Small intestine (tissue), 7 donors: Measurements from ENCODE around the gene CACNG4. TPM values are rescaled to one million over a fixed set of nuclear protein-coding genes. Genes with fewer than 3 reads are reported as not detected.

Experiments used
- DNase-seq, 2 donors: peaks; one replicate each; pipeline versions ENCODE4 v3.0.0 to v3.0.0-alpha.2; 2013
- FAIRE-seq: peaks from 2 replicates; lab custom pipeline; 2012; peaks lifted over from hg19 to GRCh38; lab: Jason Lieb, UNC
- H3K27ac ChIP-seq, 3 donors: one replicate each; pipeline ENCODE4 v1.5.1; 2013; ENCODE audit warnings: low read length in 2 of 3, mild to moderate bottlenecking in 2 of 3, control low read depth in 1 of 3, inconsistent platforms in 1 of 3, low read depth in 1 of 3, moderate library complexity in 1 of 3
- H3K27me3 ChIP-seq, 3 donors: one replicate each; pipeline ENCODE4 v1.6.1; 2013; ENCODE audit warnings: low read length in 3 of 3, inconsistent platforms in 1 of 3; ENCODE audit not compliant: control insufficient read depth in 3 of 3, insufficient read depth in 3 of 3
- H3K36me3 ChIP-seq, 3 donors: one replicate each; pipeline ENCODE4 v1.6.1; 2013; ENCODE audit warnings: low read length in 3 of 3, inconsistent platforms in 1 of 3, low read depth in 1 of 3, mild to moderate bottlenecking in 1 of 3, moderate library complexity in 1 of 3; ENCODE audit not compliant: control insufficient read depth in 3 of 3, insufficient read depth in 2 of 3
- H3K4me1 ChIP-seq, 3 donors: one replicate each; pipeline ENCODE4 v1.6.1; 2013; ENCODE audit warnings: low read length in 2 of 3, inconsistent platforms in 1 of 3, low read depth in 1 of 3, mild to moderate bottlenecking in 1 of 3, moderate library complexity in 1 of 3; ENCODE audit not compliant: control insufficient read depth in 3 of 3, insufficient read depth in 2 of 3
- H3K4me3 ChIP-seq, 3 donors: one replicate each; pipeline ENCODE4 v1.5.1; 2013; ENCODE audit warnings: low read length in 3 of 3, control low read depth in 1 of 3, inconsistent platforms in 1 of 3, low read depth in 1 of 3, mild to moderate bottlenecking in 1 of 3, moderate library complexity in 1 of 3
- H3K9me3 ChIP-seq, 2 donors: one replicate each; pipeline ENCODE4 v1.6.1; 2013; ENCODE audit warnings: low read depth in 1 of 2, low read length in 1 of 2; ENCODE audit not compliant: control insufficient read depth in 2 of 2, insufficient read depth in 1 of 2
- WGBS, 3 donors: extraction: QIAGEN DNeasy Blood & Tissue Kit; methylation state at CpG; one replicate each; pipeline ENCODE4 v1.1.7; 2013; 5-methylcytosine and 5-hydroxymethylcytosine counted together
- polyA plus RNA-seq, 4 donors: library from polyadenylated mRNA; stranded (reverse) in 3 of 4; unstranded in 1 of 4; fragments of 200-250 nt in 3 of 4; fragments of 120-200 nt in 1 of 4; gene quantifications; one replicate each; pipeline versions ENCODE4 v1.2.1 to v1.2.3, GENCODE V29; 2013
- donor health status: healthy with polysubstance abuse.
- donor health status: control.
- donor health status: control.
- donor health status: Bipolar disorder and iron deficiency.
- donor health status: healthy.

CACNG4 gene
- polyA plus RNA-seq, 4 donors: 0.27 to 0.64 (median 0.51) TPM; not detected in 1

- FAIRE-seq: no peak
- no peak for DNase-seq
- no peaks in the 10 kb centered on the region for H3K9me3 ChIP-seq
- WGBS, 3 donors: 49 to 58% (median 54%) methylated on average over 2 of the region's 2 CpGs
- H3K27me3 ChIP-seq: peaks cover 0 to 13% (median 4%) of the 10 kb centered on the region in 3 donors
- no peak overlapping the region for H3K4me3 ChIP-seq
- no peaks in the 10 kb centered on the region for H3K36me3 ChIP-seq
- no peak overlapping the region for H3K27ac ChIP-seq
- no peaks in the 10 kb centered on the region for H3K4me1 ChIP-seq
These were observed 22.6 kb downstream of the CACNG4 start for GRCh38 chr17:66987059-66987616.

DNA sequence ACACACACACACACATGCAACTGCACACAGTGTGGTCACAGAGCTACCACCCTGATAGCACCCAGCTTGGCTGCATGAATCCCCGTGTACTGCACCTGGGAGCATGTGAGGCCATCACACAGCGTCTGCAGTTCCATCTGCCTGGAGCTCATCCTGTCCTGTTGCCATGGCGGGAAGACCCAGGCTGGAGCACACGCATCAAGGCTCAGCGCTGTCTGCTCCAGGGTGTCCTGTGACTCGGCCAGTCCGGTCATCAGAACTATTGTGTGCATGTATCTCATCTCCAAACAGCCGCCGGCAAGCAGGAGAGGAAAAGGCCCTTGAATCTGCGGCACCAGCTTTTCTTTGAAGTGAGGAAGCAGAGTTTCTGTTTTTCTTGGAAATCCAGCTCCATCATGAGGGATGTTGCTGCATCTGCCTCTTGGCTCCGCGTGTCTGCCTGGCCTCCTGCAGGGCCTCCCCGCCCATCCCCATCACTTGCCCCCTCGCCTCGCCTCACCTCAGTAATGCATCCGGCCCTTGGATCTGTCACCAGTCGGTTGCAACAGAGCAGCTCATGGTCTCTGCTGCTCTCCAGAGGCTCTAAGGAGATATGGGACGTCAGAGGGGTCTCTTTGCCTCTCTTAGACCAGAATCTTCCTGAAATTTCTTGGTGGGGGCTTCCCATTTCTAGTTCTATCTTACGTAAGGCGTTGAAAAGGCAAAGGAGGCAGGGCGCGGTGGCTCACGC is 23.7 kb downstream of the CACNG4 start:
- Histone ChIP-seq H3K9me3 (no peaks in the 10 kb centered on the region), H3K4me3 (no peak overlapping the region), H3K4me1 (no peaks in the 10 kb centered on the region), H3K36me3 (no peaks in the 10 kb centered on the region), H3K27ac (no peak overlapping the region), H3K27me3 (peaks cover 0 to 8% (median 4%) of the 10 kb centered on the region in 3 donors)
- DNase-seq (no peak), FAIRE-seq (no peak)
- WGBS, 3 donors: 65 to 74% (median 69%) methylated on average over 23 of the region's 23 CpGs

GRCh38 chr17:66989076-66989475 is 24.6 kb downstream of the CACNG4 start:
- 66 to 76% (median 76%) methylated on average over 4 of the region's 4 CpGs for WGBS, 3 donors
- H3K4me1 ChIP-seq: no peaks in the 10 kb centered on the region
- H3K36me3 ChIP-seq: no peaks in the 10 kb centered on the region
- no peak overlapping the region for H3K4me3 ChIP-seq
- DNase-seq (no peak), FAIRE-seq (no peak)
- H3K27ac ChIP-seq: no peak overlapping the region
- no peaks in the 10 kb centered on the region for H3K9me3 ChIP-seq
- H3K27me3 ChIP-seq: peaks cover 0 to 4% (median 0%) of the 10 kb centered on the region in 3 donors

DNA sequence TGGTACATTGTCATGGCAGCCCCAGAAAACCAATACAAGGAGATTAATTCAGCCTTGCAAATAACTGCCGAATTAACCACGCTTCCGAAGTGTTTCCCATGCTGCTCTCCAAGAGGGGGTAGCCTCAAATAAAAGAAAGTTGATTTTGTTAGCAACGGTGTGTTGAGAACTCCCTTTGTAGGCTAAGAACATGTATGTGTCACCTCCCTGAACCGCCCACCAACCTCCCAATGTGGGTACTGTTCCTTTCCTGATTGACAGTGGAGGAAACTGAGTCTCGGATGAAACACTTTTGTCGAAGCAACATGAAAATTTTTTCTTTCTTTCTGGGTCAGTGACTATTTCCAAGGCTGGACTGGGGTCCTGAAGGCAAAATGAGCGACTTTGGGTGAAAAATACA is 25.1 kb downstream of the CACNG4 start:
- Histone ChIP-seq H3K36me3 (no peaks in the 10 kb centered on the region), H3K27ac (no peak overlapping the region), H3K4me1 (no peaks in the 10 kb centered on the region), H3K27me3 (peaks cover 0 to 4% (median 0%) of the 10 kb centered on the region in 3 donors), H3K4me3 (no peak overlapping the region), H3K9me3 (no peaks in the 10 kb centered on the region)
- DNase-seq: no peak
- 83 to 87% (median 83%) methylated on average over 8 of the region's 8 CpGs for WGBS, 3 donors
- FAIRE-seq: no peak

GRCh38 chr17:66990047-66990446 is 25.5 kb downstream of the CACNG4 start:
- 74 to 84% (median 79%) methylated on average over 6 of the region's 6 CpGs for WGBS, 3 donors
- Histone ChIP-seq H3K4me3 (no peak overlapping the region), H3K9me3 (no peaks in the 10 kb centered on the region), H3K27ac (no peak overlapping the region), H3K4me1 (no peaks in the 10 kb centered on the region), H3K27me3 (peaks cover 0 to 4% (median 0%) of the 10 kb centered on the region in 3 donors), H3K36me3 (no peaks in the 10 kb centered on the region)
- FAIRE-seq (no peak), DNase-seq (no peak)

DNA sequence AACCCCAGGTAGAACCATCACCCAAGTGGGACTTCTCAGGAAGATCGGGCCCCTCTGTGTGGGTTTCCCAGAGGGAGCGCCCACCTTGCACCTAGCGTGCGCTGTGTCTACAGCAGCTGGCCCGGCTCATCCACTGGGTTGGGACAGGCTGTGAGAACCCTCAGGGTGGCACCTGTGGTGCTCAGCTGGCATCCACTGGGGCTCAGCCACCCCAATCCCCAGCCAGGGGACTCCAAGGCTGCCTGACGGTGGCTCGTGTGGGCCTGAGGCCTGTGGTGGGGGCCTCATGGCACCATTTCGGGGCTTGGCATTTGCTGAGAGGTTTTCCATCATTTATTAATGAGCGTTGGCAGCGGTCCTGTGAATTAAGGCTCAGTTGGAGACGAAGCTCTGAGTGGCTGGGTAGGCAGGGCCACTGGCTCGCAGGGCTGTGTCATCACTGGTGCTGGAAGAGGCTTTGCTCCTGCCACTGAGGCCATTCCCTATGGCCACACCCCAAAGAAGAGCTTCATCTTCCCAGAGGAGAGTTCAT is 28.5 kb downstream of the CACNG4 start:
- H3K9me3 ChIP-seq: no peaks in the 10 kb centered on the region
- H3K4me3 ChIP-seq: no peak overlapping the region
- no peak overlapping the region for H3K27ac ChIP-seq
- FAIRE-seq (no peak), DNase-seq (no peak)
- H3K4me1 ChIP-seq: no peaks in the 10 kb centered on the region
- no peaks in the 10 kb centered on the region for H3K36me3 ChIP-seq
- H3K27me3 ChIP-seq: peaks cover 0 to 1% (median 0%) of the 10 kb centered on the region in 3 donors
- 86 to 92% (median 90%) methylated on average over 12 of the region's 12 CpGs for WGBS, 3 donors

DNA sequence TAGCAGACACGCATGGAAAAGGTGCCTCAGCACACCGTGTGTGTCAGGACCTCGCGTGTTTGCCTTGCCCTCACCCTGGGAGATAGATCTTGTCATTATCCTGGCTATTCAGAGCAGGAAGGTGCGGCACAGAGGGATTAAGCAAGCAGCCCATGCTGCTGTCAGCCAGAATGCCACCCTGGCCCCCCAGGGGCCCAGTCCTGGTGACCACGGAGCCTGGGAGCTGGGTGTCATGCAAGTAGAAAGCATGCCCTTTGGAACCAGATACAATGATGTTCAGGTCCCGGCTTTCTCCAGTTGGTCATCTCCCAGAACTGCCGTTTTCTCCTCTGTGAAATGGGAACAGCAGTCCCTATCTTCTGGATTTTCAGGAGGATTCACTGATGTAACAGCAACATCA is 29.9 kb downstream of the CACNG4 start:
- no peak overlapping the region for H3K27ac ChIP-seq
- DNase-seq (peak in 1 of 2 donors; percentile 33), FAIRE-seq (no peak)
- WGBS, 3 donors: 65 to 81% (median 69%) methylated on average over 8 of the region's 8 CpGs
- H3K36me3 ChIP-seq: no peaks in the 10 kb centered on the region
- H3K9me3 ChIP-seq: no peaks in the 10 kb centered on the region
- no peaks in the 10 kb centered on the region for H3K27me3 ChIP-seq
- no peak overlapping the region for H3K4me3 ChIP-seq
- no peaks in the 10 kb centered on the region for H3K4me1 ChIP-seq

DNA sequence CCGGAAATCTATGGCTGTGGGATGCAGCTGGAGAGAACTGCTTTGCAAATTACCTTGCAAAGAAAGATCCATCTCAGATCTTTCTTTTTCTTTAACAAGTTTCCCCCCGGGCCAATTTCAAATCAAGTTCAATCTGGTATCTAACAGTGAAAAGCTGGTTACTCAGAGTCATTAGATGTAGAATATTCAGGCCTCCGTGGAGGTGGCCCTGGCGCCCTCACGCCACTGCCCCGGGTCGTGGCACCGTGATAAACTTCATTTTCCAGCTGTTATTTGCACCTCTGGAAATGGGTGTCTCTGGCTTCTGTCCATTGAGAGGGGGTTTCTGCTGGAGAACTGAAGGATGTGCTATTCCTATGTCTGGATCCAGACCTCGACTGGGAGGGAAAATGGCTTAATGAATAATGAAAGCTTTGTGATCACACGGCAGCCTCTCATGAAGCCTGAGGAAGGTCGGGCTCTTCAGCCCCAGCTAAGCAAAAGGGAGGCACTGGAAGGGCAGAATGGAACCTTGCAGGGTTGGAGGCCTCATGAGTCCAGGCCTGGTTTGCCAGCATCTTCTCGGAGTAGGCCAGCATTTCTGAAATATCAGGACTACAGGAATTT is 30.5 kb downstream of the CACNG4 start:
- WGBS, 3 donors: 63 to 69% (median 67%) methylated on average over 12 of the region's 12 CpGs
- Histone ChIP-seq H3K36me3 (no peaks in the 10 kb centered on the region), H3K4me1 (no peaks in the 10 kb centered on the region), H3K27me3 (no peaks in the 10 kb centered on the region), H3K4me3 (no peak overlapping the region), H3K27ac (no peak overlapping the region), H3K9me3 (no peaks in the 10 kb centered on the region)
- DNase-seq (no peak), FAIRE-seq (no peak)
